ENCODE measurements around the gene MREG. TPM values are rescaled to one million over a fixed set of nuclear protein-coding genes. Genes with fewer than 3 reads are reported as not detected.
"Not testable (repeated sequence)": the region's sequence is repeated elsewhere in the genome, so short reads cannot be mapped to it uniquely, and the experiment has no call there.

The MREG gene
- polyA plus RNA-seq, 3 donors: 0.14 to 0.47 TPM; not detected in 1

DNA sequence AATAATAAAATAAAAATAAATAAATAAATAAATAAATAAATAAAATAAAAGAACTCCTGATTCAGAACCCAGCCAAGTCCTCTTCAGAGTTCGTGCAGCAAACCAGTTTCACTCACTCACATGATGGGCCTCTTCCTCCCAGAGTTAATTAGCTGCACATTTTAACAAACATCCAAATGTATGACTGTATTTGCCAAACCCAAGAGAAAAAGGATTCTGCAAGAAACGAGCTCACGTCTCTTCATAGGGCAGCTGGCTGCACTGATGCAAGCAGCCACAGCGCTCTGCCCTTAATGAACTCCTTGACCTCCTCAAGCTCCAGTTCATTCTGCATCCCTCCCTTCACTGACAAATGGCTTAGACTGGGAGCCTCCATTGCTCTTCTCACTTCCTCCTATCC is 55.1 kb downstream of the MREG start:
- no peaks in the 10 kb centered on the region for H3K27me3 ChIP-seq (ENCODE audit: control insufficient read depth in 2 of 2, insufficient read depth in 2 of 2, low read length in 2 of 2)
- peaks cover 8% of the 10 kb centered on the region for H3K4me1 Mint-ChIP-seq
- H3K27me3 Mint-ChIP-seq (ENCODE audit: low read depth in 3 of 3): peaks cover 0 to 3% (median 2%) of the 10 kb centered on the region in 3 donors
- H3K9me3 ChIP-seq (replicated peaks in 1 of 2; ENCODE audit: control insufficient read depth in 1 of 2, insufficient read depth in 1 of 2, low read length in 2 of 2): no peaks in the 10 kb centered on the region
- no peak overlapping the region for H3K4me3 ChIP-seq (replicated peaks in 1 of 3; ENCODE audit: low read depth in 2 of 3, low read length in 3 of 3)
- no peak overlapping the region for H2AFZ ChIP-seq (ENCODE audit: insufficient read depth, low read depth, low read length, poor library complexity, severe bottlenecking)
- peaks cover 0 to 4% (median 0%) of the 10 kb centered on the region in 7 donors for H3K9me3 Mint-ChIP-seq
- peaks cover 3 to 7% of the 10 kb centered on the region in 2 donors for H3K36me3 Mint-ChIP-seq
- WGBS (ENCODE audit: insufficient coverage): 78% methylated on average over 4 of the region's 4 CpGs
- no peak overlapping the region for H3K27ac Mint-ChIP-seq
- H3K9ac ChIP-seq (ENCODE audit: insufficient read depth, low read length, poor library complexity, severe bottlenecking): no peak overlapping the region
- DNase-seq: no peak
- no peaks in the 10 kb centered on the region for H3K4me1 ChIP-seq (ENCODE audit: control insufficient read depth in 1 of 2, insufficient read depth in 2 of 2, low read length in 2 of 2)
- H4K20me1 ChIP-seq (ENCODE audit: insufficient read depth, low read length): no peaks in the 10 kb centered on the region
- intact Hi-C loops (cut with micrococcal nuclease): no loop called here
- H3K4me2 ChIP-seq (replicated peaks; ENCODE audit: extremely low read depth, low read length, poor library complexity, severe bottlenecking): no peak overlapping the region
- H3K27ac ChIP-seq (ENCODE audit: low read depth in 1 of 2, low read length in 2 of 2): no peak overlapping the region
- no peaks in the 10 kb centered on the region for H3K79me2 ChIP-seq (ENCODE audit: insufficient read depth, low read length)
- no peak overlapping the region for H3K4me3 Mint-ChIP-seq
- H3K36me3 ChIP-seq (replicated peaks in 1 of 2; ENCODE audit: control insufficient read depth in 1 of 2, insufficient read depth in 2 of 2, low read length in 2 of 2): no peaks in the 10 kb centered on the region
- TF ChIP-seq, protein P1, sequence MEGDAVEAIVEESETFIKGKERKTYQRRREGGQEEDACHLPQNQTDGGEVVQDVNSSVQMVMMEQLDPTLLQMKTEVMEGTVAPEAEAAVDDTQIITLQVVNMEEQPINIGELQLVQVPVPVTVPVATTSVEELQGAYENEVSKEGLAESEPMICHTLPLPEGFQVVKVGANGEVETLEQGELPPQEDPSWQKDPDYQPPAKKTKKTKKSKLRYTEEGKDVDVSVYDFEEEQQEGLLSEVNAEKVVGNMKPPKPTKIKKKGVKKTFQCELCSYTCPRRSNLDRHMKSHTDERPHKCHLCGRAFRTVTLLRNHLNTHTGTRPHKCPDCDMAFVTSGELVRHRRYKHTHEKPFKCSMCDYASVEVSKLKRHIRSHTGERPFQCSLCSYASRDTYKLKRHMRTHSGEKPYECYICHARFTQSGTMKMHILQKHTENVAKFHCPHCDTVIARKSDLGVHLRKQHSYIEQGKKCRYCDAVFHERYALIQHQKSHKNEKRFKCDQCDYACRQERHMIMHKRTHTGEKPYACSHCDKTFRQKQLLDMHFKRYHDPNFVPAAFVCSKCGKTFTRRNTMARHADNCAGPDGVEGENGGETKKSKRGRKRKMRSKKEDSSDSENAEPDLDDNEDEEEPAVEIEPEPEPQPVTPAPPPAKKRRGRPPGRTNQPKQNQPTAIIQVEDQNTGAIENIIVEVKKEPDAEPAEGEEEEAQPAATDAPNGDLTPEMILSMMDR (IDR thresholded peaks at IDR 0.05): no peak

DNA sequence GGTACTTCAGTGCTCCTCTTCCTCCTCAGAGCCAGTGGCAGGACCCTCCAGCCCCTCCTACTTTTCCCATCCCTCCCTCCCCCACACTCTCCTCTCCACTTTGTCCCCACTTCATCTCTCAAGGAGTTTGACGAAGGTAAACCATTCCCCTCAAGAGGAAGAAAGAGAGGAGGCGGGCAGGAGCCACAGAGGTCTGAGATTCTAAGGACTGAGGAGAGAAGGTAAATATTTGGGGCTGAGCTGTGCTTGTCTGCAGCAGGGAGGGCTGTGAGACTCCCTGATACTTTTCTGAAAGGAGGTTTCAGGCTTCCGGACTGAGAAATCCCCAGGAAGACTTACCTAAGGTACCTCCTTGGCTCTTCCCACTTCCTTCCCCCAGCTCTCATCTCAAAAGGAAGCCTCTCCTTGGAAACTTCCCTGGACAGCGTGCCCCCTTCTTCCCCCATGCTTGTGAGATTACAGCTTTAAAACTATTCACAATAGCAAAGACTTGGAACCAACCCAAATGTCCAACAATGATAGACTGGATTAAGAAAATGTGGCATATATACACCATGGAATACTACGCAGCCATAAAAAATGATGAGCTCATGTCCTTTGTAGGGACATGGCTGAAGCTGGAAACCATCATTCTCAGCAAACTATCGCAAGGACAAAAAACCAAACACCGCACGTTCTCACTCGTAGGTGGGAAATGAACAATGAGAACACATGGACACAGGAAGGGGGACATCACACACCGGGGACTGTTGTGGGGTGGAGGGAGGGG is 55.8 kb downstream of the MREG start:
- WGBS (ENCODE audit: insufficient coverage): 96% methylated on average over 4 of the region's 10 CpGs
- H4K20me1 ChIP-seq (ENCODE audit: insufficient read depth, low read length); H3K9me3 ChIP-seq (replicated peaks in 1 of 2; ENCODE audit: control insufficient read depth in 1 of 2, insufficient read depth in 1 of 2, low read length in 2 of 2); H3K27ac ChIP-seq (ENCODE audit: low read depth in 1 of 2, low read length in 2 of 2); H3K27me3 Mint-ChIP-seq (ENCODE audit: low read depth in 3 of 3); H3K4me2 ChIP-seq (replicated peaks; ENCODE audit: extremely low read depth, low read length, poor library complexity, severe bottlenecking); H3K36me3 Mint-ChIP-seq; H3K4me3 ChIP-seq (replicated peaks in 1 of 3; ENCODE audit: low read depth in 2 of 3, low read length in 3 of 3); H3K4me1 Mint-ChIP-seq; H3K9ac ChIP-seq (ENCODE audit: insufficient read depth, low read length, poor library complexity, severe bottlenecking); H3K4me3 Mint-ChIP-seq; H3K4me1 ChIP-seq (ENCODE audit: control insufficient read depth in 1 of 2, insufficient read depth in 2 of 2, low read length in 2 of 2); DNase-seq; H2AFZ ChIP-seq (ENCODE audit: insufficient read depth, low read depth, low read length, poor library complexity, severe bottlenecking); H3K27ac Mint-ChIP-seq; H3K27me3 ChIP-seq (ENCODE audit: control insufficient read depth in 2 of 2, insufficient read depth in 2 of 2, low read length in 2 of 2); H3K79me2 ChIP-seq (ENCODE audit: insufficient read depth, low read length); H3K9me3 Mint-ChIP-seq; H3K36me3 ChIP-seq (replicated peaks in 1 of 2; ENCODE audit: control insufficient read depth in 1 of 2, insufficient read depth in 2 of 2, low read length in 2 of 2); intact Hi-C loops (cut with micrococcal nuclease): not testable (repeated sequence)
